Panc1 (cell line): ENCODE results near the gene ROR1. TPM values are rescaled to one million over a fixed set of nuclear protein-coding genes. Genes with fewer than 3 reads are reported as not detected.

Source experiments
- ATAC-seq: fragments of 200-7000 bp; cut with Tn5 transposase; 2 replicates; pipeline ENCODE4 v1.9.1; 2020; ENCODE audit warnings: mild to moderate bottlenecking, moderate library complexity
- BruUV-seq: library from RNA; stranded (reverse); fragments of 400-500 nt; replicated peaks from 2 replicates; lab custom pipeline; 2021; lab: Mats Ljungman, UMichigan
- CTCF ChIA-PET: fragments of 300-600 bp; sonication (Branson Sonifier 250); formaldehyde crosslinking; loops from one replicate; lab custom pipeline; 2022; ENCODE audit warnings: antibody characterized with exemption; lab: Charles Lee
- POLR2A ChIA-PET: fragments of 300-600 bp; sonication (Branson Sonifier 250); formaldehyde crosslinking; loops from one replicate; lab custom pipeline; 2022; ENCODE audit warnings: antibody characterized with exemption; lab: Charles Lee
- DNase-seq: peaks from one replicate; pipeline ENCODE4 v3.0.0-alpha.2; 2010; ENCODE audit warnings: low read depth, low spot score
- H3K27ac ChIP-seq: 2 replicates; pipeline ENCODE4 v1.5.1; 2011; ENCODE audit warnings: mild to moderate bottlenecking, low read length, inconsistent platforms
- H3K27me3 ChIP-seq: fragments of 200-500 bp; sonication (Bioruptor generic); 2 replicates; pipeline ENCODE4 v1.6.0; 2014; ENCODE audit warnings: low read length, inconsistent platforms; ENCODE audit not compliant: control insufficient read depth, insufficient read depth
- H3K36me3 ChIP-seq: fragments of 200-500 bp; sonication (Bioruptor generic); 2 replicates; pipeline ENCODE4 v1.5.1; 2014; ENCODE audit warnings: inconsistent platforms, mild to moderate bottlenecking, low read length, moderate library complexity; ENCODE audit not compliant: control insufficient read depth, insufficient read depth
- H3K4me1 ChIP-seq: 2 replicates; pipeline ENCODE4 v1.5.1; 2011; ENCODE audit warnings: inconsistent platforms, mild to moderate bottlenecking, low read length, moderate library complexity; ENCODE audit not compliant: control insufficient read depth, insufficient read depth
- H3K4me3 ChIP-seq, 2 experiments: 2 replicates each; pipeline ENCODE4 v1.5.1; 2011 to 2012; ENCODE audit warnings: low read depth in 2 of 2, low read length in 2 of 2, mild to moderate bottlenecking in 2 of 2, inconsistent platforms in 1 of 2, moderate library complexity in 1 of 2
- H3K9me3 ChIP-seq: fragments of 200-500 bp; sonication (Bioruptor generic); 2 replicates; pipeline ENCODE4 v1.5.1; 2014; ENCODE audit warnings: low read depth, mild to moderate bottlenecking, inconsistent platforms, low read length, moderate library complexity; ENCODE audit not compliant: control insufficient read depth, insufficient read depth
- CTCF ChIP-seq: fragments of 450-650 bp; IDR thresholded peaks from 2 replicates; pipeline ENCODE4 v1.5.1; 2017; ENCODE audit warnings: mild to moderate bottlenecking
- POLR2AphosphoS5 ChIP-seq: IDR thresholded peaks from 2 replicates; pipeline ENCODE4 v1.6.1; 2012; ENCODE audit warnings: mild to moderate bottlenecking, low read depth, low read length, moderate library complexity
- REST ChIP-seq, 2 experiments: IDR thresholded peaks; 2 replicates each; pipeline ENCODE4 v1.6.1; 2011 to 2012; ENCODE audit warnings: low read depth in 2 of 2, control low read depth in 1 of 2, low read length in 1 of 2, mild to moderate bottlenecking in 1 of 2, moderate library complexity in 1 of 2; ENCODE audit not compliant: insufficient read depth in 1 of 2
- SIN3A ChIP-seq: IDR thresholded peaks from 2 replicates; pipeline ENCODE4 v1.6.1; 2012; ENCODE audit warnings: low read depth, mild to moderate bottlenecking, low read length, moderate library complexity, borderline replicate concordance; ENCODE audit not compliant: insufficient read depth
- TCF7L2 ChIP-seq: IDR thresholded peaks from 2 replicates; pipeline ENCODE4 v1.6.1; 2011; ENCODE audit warnings: mild to moderate bottlenecking, low read depth, low read length, inconsistent platforms
- in situ Hi-C: cut with HindIII; loops from 2 replicates; pipeline ENCODE4 v1.10.0; 2016; ENCODE audit warnings: low sequenced_read_pairs, low pct_unique_long_range_greater_than_20kb
- intact Hi-C: fragments of 100-400 bp; cut with micrococcal nuclease; formaldehyde crosslinking; loops from one replicate; pipeline ENCODE4 v1.10.0; 2022; ENCODE audit not compliant: unreplicated experiment
- total RNA-seq: library from RNA; stranded (reverse); gene quantifications from one replicate; pipeline ENCODE4 v1.2.1, GENCODE V29; 2021; ENCODE audit not compliant: unreplicated experiment

Gene ROR1
- total RNA-seq, 1 experiment from 2014 or later: 19.3 TPM

DNA sequence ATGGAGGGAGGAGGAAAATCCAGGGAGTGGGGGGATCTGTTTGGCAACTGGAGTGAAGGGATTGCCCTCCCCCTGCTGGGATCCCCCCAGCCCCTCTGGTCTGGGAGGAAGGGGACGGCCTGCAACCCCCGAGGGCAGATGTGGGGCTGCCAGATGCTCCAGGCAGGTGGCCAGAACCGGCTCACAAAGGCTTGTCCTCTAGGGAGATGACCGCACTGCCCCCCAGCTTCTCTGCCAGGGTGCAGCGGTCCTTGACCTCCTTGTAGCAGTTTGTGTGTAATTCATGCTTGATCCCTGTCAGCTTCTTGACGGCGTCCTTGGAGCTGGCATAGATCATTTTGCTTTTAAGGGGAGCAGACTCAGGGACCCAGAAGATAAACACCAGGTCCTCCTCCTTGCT is 69.2 kb downstream of the ROR1 start:
- POLR2A ChIA-PET: no interaction called here
- Histone ChIP-seq H3K4me1 (no peaks in the 10 kb centered on the region), H3K27me3 (no peaks in the 10 kb centered on the region), H3K27ac (no peak overlapping the region), H3K9me3 (no peaks in the 10 kb centered on the region), H3K36me3 (no peaks in the 10 kb centered on the region), H3K4me3 (no peak overlapping the region)
- intact Hi-C loops (no loop called here), in situ Hi-C loops (no loop called here)
- ATAC-seq (no peak), DNase-seq (no peak)
- no TSS peak for BruUV-seq
- CTCF ChIA-PET: interaction anchor here (0.7 kb wide), 1 partner anchor 33 kb away, joined by 5 read pairs; no protein-coding TSS in a partner anchor
- TF ChIP-seq SIN3A: no peak
- TF ChIP-seq TCF7L2: no peak
- TF ChIP-seq CTCF: no peak
- no peak for TF ChIP-seq REST (IDR thresholded peaks at IDR 0.05; ENCODE audit: insufficient read depth in 1 of 2, low read depth in 2 of 2, low read length in 1 of 2)
- no peak for TF ChIP-seq POLR2AphosphoS5

DNA sequence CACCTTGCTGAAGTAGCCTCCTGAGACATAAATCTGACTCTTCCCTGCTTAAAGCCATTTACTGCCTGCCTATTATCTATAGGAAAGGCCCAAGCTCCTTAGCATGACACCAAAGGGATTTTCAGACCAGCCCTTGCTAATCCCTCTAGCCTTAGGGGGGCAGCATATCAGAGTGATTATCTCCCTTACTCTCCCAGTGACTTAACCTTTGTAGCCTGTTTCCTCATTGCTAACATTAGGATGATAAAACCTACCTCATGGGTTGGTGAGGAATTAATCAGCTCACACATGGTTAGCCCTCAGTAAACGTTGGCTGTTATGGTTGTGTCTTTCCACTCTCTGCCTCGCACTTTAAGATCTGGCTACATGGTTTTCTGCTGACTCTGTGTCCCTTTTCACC is 70.1 kb downstream of the ROR1 start:
- intact Hi-C loops (no loop called here), in situ Hi-C loops (no loop called here)
- H3K27me3 ChIP-seq: no peaks in the 10 kb centered on the region
- DNase-seq (no peak), ATAC-seq (peak; percentile 33; the same call in 1 of the 2 replicates)
- TF ChIP-seq SIN3A (no peak), POLR2AphosphoS5 (no peak), CTCF (peak; percentile 12)
- POLR2A ChIA-PET: no interaction called here
- CTCF ChIA-PET: interaction anchor here (0.5 kb wide), 1 partner anchor 152 kb away, joined by 3 read pairs; no protein-coding TSS in a partner anchor
- BruUV-seq: no TSS peak
- peaks cover 3% of the 10 kb centered on the region; the same call in 1 of the 2 replicates for H3K4me1 ChIP-seq
- H3K9me3 ChIP-seq: no peaks in the 10 kb centered on the region
- H3K27ac ChIP-seq: no peak overlapping the region
- H3K4me3 ChIP-seq: no peak overlapping the region
- H3K36me3 ChIP-seq: no peaks in the 10 kb centered on the region
